ENCODE measurements around the gene TRIP12. TPM values are rescaled to one million over a fixed set of nuclear protein-coding genes. Genes with fewer than 3 reads are reported as not detected.

TRIP12 gene
- total and polyA plus RNA-seq, 2 of the 13 experiments (the other 11 are each of a cell fraction or from before 2014, with no cell fraction given), result 72.1 to 153 TPM

GRCh38 chr2:229798446-229799155 lies 123.2 kb downstream of the TRIP12 start (continued):
- TF ChIP-seq CSRNP1 (CRISPR knock-in tag; IDR thresholded peaks at IDR 0.05) (no peak), FOXO4 (CRISPR knock-in tag; conservative IDR thresholded peaks at IDR 0.05) (no peak), ZNF782 (CRISPR knock-in tag; IDR thresholded peaks at IDR 0.05; ENCODE audit: borderline replicate concordance) (no peak), EED (CRISPR knock-in tag; IDR thresholded peaks at IDR 0.05) (no peak)

GRCh38 chr2:229795058-229795457 lies 126.8 kb downstream of the TRIP12 start:
- Histone ChIP-seq H4K20me1 (ENCODE audit: insufficient read depth, low read length) (no peaks in the 10 kb centered on the region; the same call in 1 of the 2 replicates), H3K4me3 (replicated peaks in 1 of 3; ENCODE audit: insufficient read depth in 1 of 3, low read depth in 2 of 3, low read length in 3 of 3) (no peak overlapping the region), H3K9me3 (ENCODE audit: low read length) (no peaks in the 10 kb centered on the region), H3K79me2 (ENCODE audit: insufficient read depth, low read length) (no peaks in the 10 kb centered on the region), H3K36me3 (replicated peaks in 1 of 2; ENCODE audit: control insufficient read depth in 1 of 2, insufficient read depth in 2 of 2, low read length in 2 of 2) (peaks cover 30 to 91% of the 10 kb centered on the region in 2 experiments), H3K4me2 (ENCODE audit: low read depth, low read length) (no peak overlapping the region), H2AFZ (ENCODE audit: low read length) (no peak overlapping the region), H3K27me3 (ENCODE audit: control insufficient read depth in 1 of 2, insufficient read depth in 2 of 2, low read length in 2 of 2) (no peaks in the 10 kb centered on the region), H3K27ac (ENCODE audit: extremely low read length, insufficient read depth, low read length) (no peak overlapping the region), H3K9ac (ENCODE audit: insufficient read depth, low read depth, low read length) (no peak overlapping the region), H3K4me1 (ENCODE audit: insufficient read depth, low read length) (no peaks in the 10 kb centered on the region)
- DNase-seq (ENCODE audit: low spot score), result no peak
- in situ Hi-C loops (cut with HindIII; ENCODE audit: extremely low pct_ligation_motif_present, low pct_unique_long_range_greater_than_20kb), result no loop called here
- ChIA-PET POLR2A (no interaction called here), CTCF (ENCODE audit: low intra/inter-chr PET ratio, low total read pairs) (no interaction called here)
- no peak for FAIRE-seq
- intact Hi-C loops (cut with micrococcal nuclease; ENCODE audit: unreplicated experiment), result no loop called here
- no peak for ATAC-seq
- no TSS peak for BruUV-seq (replicated peaks)
- TF ChIP-seq BORCS8-MEF2B (CRISPR knock-in tag; IDR thresholded peaks at IDR 0.05), result no peak
- no peak for TF ChIP-seq MXD3 (CRISPR knock-in tag; IDR thresholded peaks at IDR 0.05)
- TF ChIP-seq ATF5 (CRISPR knock-in tag; IDR thresholded peaks at IDR 0.05; ENCODE audit: low read depth), result no peak
- no peak for TF ChIP-seq ZNF280B (CRISPR knock-in tag; IDR thresholded peaks at IDR 0.05; ENCODE audit: borderline replicate concordance)
- no peak for TF ChIP-seq AKNA (CRISPR knock-in tag; IDR thresholded peaks at IDR 0.05; ENCODE audit: borderline replicate concordance)
- TF ChIP-seq NONO (IDR thresholded peaks at IDR 0.05), result no peak
- TF ChIP-seq NONO (CRISPR knock-in tag; conservative IDR thresholded peaks at IDR 0.05), result no peak
